GM18517 (cell line): Measurements from ENCODE around the gene PRMT1.

Experiments used
- ATAC-seq: cut with Tn5 transposase; IDR thresholded peaks from one replicate; pipeline ENCODE4 v1.9.1; 2021; ENCODE audit warnings: mild to moderate bottlenecking, moderate library complexity; ENCODE audit not compliant: unreplicated experiment

Gene PRMT1

DNA sequence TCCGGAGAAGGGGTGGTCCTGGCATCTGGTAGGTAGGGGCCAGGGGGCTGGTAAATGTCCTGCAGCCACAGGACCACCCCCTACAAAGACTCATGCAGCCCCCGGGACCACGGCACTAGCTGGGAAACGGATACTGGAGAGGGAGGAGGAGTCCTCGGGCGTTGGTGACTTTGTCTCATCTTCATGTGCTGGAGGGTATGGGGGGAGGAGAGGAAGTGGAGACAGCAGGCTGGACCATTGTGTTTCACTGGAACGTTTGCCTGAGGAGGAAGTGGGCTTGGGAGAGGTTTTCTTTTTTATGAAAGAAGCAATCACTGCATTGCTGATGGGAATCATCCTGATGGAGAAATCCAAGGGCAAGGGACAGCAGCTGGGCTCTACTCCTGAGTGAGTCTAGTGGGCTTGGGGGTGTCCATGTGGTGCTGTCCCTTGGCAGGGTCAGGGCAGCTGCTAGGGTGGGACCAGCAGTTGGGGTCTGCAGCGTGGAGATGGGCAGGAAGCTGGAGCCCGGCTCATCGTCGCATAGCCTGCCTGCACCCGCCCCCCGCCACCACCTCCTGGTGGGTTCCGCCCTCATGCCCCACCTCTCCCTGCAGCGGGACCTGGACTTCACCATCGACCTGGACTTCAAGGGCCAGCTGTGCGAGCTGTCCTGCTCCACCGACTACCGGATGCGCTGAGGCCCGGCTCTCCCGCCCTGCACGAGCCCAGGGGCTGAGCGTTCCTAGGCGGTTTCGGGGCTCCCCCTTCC, 10.7 kb downstream of the PRMT1 start:
- no peak for ATAC-seq

DNA sequence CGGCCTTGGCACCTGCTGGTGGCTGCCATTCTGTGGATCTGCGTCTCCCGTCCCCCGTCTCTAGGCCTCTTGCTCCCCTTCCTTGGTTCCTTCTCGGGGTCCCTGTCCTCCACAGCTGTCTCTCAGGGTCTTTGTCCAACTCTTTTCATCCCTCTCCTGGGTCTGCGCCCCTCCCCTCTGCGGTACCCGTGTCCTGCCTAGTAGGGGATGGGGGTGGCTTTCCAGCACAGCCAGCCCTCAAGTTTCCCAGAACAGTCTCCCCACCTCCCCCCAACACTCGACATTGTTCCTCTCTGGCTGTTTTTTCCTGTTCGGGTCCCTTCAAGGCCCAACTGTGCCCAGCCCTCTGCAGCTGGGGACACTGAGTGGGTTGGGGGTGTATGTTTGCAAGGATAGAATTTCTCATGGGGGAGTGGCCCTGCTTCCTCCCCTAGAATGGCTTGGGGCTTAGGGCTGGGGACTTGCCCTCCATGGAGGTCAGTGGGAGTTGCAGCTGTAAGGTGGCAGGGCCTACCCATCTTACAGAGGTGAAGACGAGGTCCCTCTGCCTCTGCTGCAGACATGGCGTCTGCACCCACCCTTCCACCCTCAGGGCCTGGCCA, 11.6 kb downstream of the PRMT1 start:
- ATAC-seq, result no peak

DNA sequence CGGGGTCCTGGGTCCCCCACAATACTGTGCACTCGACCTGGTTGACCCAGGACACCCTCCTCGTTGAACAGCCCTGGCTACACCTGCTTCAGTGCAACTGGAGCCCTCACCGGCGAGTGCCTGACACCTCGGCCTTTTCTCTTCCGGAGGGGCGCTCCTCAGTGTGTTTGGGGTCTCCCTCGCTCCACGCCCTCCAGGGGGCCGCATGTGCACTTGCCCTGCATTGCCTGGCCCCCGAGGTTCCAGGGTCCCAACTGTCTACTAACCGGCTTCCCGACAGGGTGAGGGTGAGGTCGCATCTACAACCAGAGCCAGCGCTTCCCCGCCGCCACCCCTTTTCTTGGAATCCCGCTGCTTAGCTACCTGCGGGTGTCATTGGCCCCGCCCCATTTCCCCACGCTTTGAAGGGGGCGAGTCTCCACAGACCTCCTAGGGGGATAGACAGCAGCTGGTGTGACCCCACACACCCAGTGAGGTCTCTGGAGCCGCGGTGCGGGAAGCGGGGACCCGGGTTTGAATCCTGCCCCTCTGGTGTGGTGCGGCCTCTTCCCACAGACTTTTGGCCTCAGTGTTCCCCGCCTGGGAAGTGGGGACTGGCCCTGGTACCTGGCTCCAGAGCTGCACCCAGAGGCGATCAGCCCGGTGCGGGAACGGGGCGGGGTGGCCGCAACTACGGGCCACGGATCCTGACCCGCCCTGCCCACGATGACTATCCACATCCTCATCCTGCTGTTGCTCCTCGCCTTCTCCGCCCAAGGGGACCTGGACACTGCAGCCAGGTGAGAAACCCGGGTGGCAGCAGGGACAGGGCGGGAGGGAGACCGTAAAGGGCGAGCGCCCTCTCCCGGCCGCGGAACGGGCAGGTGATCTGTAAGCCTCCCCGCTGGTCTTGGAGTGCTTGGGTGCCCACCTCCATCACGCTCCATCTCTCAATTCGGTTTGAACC, 12.3 kb downstream of the PRMT1 start, which contains the start of gene ADM5:
TSS of gene ADM5 (plus strand) at position 462 of the 946 bp plus-strand sequence. CDS start at position 706, 244 bp downstream.
- no peak for ATAC-seq

DNA sequence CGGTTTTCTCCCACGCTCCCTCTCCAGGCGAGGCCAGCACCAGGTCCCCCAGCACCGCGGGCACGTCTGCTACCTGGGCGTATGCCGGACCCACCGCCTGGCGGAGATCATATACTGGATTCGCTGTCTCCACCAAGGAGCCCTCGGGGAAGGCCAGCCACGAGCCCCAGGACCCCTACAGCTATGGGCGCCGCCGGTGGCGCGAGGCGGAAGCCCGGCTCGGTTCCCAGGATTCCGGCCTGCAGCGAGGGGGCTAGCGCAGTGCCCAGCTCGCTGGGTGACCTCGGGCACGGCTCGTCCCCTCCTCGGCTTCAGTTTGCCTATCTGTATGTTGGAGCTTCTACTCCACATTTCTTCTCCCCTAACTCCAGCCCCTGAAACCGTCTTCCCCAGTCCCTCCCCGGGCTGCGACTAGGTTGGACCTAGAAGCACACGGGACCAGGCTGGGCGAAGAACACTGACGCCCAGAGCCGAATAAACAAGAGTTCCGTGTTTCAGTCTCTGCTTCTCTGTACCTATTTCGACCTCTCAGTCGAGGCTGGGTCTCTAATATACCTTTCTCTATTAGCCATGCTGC, 13.1 kb downstream of the PRMT1 start:
- ATAC-seq, result no peak

DNA sequence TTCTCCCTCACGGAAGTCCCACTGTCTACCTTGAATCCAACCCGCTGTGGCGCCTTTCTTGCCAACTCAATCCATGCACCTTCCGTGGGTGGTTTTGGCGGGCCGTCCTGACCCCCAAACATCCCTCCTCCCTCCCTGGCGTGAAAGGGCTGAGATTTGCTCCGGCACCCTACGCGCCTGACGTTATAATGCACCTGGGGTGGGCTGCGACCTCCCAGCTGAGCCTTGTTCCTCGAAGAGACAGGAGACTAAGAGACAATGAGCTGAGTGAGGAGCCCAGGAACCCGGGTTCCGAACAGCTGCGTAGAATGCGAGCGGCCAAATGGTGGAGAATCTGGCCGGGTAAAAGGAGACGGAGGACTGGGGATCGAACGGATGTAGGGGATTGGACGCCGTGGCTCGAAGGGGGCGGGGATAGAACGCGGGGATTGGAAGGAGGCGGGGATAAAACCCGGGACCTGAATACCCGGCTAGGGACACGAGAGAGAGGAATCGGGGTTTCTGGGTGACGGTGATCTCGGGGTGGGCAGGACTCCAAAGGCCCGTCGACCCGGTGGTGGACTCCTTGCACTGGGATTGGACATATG, 13.7 kb downstream of the PRMT1 start, which contains the start of gene CPT1C:
TSS of gene CPT1C (plus strand) at position 461 of the 587 bp plus-strand sequence. CDS start 1,137 bp downstream, outside the sequence.
- ATAC-seq, result no peak

DNA sequence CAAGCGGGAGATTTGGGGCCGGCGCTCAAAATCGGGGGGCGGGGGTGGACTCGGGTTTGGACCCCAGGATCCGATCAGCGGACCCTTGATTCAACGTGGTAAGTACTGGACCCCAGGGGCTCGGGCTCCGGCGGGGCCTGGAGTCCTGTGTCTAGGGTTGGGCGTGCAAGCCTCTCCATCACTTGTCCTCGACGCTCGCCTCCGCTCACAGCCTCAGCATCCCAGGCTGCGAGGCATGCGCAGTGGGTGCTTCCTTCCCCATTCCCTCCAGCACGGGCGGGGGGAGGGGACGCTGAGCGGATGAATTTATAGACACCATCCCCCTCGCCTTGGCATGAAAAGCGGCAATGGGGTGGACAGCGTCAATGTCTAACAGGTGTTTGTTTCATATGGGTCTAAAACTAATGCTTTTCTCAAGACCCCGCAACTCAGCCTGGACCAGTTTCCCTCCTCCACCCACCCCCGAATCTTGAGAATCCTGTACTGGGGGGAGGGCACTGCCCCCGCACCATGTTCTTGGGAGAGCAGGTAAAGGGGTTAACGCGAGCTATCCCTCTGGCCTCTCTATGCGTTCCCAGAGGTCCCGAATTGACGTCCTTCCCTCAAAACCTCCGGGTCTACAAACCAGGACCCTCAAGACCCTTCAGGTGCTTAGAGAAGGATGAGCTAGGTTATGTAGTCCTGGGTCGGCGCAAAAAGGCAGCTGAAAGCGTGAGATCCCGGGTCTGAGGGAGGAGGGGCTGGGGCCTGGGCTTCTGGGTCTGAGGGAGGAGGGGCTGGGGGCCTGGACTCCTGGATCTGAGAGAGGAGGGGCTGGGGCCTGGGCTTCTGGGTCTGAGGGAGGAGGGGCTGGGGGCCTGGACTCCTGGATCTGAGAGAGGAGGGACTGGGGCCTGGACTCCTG, 14.4 kb downstream of the PRMT1 start:
- ATAC-seq, result no peak

DNA sequence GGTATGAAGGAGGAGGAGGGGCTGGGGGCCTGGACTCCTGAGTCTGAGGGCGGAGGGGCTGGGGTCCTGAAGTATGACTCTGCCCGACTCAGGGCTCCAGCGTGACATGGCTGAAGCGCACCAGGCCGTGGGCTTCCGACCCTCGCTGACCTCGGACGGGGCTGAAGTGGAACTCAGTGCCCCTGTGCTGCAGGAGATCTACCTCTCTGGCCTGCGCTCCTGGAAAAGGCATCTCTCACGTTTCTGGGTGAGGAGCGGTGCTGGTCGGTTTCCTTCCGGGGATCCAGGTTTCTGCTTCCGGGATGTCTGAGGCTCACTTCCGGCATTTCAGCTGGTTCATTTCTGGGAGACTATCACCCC, 15.1 kb downstream of the PRMT1 start:
- no peak for ATAC-seq

DNA sequence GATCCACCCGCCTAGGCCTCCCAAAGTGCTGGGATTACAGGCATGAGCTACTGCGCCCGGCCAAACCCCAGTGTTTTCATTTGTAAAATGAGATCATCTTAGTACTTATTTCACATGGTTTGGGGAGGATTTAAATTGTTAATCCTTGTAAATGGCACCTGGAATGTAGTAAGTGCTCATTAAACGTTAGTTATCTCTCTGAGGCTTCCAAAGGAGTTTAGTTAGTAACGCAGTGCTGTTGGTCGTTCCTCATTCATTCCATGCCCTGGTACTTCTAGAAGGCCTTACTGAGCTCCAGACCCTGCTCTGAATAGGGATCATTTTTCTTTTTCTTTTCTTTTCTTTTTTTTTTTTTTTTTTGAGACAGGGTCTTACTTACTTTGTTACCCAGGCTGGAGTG, 19.0 kb downstream of the PRMT1 start:
- ATAC-seq, result no peak

DNA sequence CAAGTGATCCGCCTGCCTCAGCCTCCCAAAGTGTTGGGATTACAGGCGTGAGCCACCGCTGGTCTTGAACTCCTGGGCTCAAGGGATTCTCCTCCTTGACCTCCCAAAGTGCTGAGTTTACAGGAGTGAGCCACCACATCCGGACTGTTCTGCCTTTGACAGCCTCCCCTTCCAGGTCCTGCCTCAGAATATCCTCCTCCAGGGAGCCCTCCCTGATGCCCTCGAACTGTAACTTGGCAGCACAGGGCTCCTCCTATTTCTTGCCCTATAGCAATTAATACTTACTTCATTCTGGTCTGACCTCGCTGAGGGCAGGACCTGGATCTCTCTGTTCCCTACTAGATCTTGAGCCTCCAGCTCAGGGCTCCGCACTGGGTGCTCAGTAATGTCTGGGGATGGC, 19.8 kb downstream of the PRMT1 start:
- no peak for ATAC-seq

DNA sequence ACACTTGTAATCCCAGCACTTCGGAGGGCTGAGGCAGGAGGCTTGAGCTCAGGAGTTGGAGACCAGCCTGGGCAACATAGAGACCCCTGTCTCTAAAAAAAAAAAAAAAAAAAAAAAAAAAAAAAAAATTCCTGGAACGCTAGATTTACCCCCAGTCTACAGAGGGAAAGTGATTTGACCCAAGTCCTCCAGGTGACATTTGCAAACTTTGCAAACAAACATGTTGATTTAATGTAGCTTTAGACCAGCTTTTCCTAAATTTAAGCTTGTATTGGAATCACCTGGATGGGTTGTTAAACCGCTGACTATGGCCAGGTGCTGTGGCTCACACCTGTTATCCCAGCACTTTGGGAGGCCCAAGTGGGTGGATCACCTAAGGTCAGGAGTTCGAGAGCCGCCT, 22.3 kb downstream of the PRMT1 start:
- ATAC-seq, result no peak

DNA sequence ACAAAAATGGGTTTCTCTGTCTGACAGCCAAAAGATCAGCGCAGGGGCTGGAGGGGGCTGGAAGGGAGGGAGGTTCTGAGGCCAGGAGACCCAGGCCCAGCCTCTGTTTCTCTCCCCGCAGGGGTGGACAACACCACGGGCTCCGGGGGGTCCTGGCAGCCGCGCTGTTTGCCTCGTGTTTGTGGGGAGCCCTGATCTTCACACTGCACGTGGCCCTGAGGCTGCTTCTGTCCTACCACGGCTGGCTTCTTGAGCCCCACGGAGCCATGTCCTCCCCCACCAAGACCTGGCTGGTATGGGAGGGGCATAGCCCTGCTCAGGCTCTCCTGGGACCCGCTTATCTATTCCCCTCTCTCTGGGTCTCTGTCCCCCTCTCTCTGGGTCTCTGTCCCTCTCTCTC, 23.5 kb downstream of the PRMT1 start:
- ATAC-seq, result no peak

DNA sequence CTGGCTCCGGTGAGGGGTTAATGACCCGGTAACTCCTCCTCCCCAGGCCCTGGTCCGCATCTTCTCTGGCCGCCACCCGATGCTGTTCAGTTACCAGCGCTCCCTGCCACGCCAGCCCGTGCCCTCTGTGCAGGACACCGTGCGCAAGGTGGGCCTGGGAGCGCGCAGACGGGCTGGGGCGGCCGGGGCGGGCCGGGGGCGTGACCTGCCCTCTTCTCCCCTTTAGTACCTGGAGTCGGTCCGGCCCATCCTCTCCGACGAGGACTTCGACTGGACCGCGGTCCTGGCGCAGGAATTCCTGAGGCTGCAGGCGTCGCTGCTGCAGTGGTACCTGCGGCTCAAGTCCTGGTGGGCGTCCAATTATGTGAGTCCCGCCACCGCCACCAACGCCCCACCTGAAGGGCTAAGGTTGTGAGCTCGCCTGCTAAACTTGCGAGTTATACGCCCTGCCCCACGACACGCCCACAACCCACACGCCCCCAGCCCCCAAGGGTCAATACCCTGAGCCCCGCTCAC, 24.3 kb downstream of the PRMT1 start:
- no peak for ATAC-seq

DNA sequence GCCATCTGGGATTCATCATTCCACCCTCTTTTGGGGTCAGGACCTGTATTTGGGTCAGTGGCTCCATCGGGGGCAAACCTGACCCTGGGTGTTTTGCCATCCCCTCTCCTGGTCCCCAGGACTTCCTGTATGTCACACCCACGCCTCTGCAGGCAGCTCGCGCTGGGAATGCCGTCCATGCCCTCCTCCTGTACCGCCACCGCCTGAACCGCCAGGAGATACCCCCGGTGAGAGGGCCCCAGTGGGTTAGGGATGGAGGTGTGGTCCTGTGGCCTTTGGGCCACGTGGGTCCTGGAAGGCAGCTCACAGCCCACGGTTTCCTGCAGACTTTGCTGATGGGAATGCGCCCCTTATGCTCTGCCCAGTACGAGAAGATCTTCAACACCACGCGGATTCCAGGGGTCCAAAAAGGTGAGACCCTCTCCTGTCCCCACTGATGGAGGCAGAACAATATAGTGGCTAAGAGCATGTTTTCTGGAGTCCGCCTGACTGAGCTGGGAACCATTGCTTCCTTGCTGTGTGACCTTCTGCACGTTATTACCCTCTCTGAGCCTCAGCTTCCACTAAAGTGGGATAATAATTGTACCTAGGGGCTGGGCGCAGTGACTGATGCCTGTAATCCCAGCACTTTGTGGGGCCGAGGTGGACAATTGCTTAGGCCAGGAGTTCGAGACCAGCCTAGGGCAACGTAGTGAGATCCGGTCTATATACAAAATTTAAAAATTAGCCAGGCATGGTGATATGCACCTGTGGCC, 28.0 kb downstream of the PRMT1 start:
- no peak for ATAC-seq

DNA sequence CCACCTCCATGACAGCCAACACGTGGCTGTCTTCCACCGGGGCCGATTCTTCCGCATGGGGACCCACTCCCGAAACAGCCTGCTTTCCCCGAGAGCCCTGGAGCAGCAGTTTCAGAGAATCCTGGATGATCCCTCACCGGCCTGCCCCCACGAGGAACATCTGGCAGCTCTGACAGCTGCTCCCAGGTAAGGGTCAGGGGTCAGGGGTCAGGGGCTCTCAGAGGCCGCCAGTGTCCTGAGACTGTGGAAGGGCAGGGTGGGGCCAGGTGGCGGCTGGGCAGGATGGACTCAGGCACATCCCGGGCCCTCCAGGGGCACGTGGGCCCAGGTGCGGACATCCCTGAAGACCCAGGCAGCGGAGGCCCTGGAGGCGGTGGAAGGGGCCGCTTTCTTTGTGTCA, 28.8 kb downstream of the PRMT1 start:
- no peak for ATAC-seq

DNA sequence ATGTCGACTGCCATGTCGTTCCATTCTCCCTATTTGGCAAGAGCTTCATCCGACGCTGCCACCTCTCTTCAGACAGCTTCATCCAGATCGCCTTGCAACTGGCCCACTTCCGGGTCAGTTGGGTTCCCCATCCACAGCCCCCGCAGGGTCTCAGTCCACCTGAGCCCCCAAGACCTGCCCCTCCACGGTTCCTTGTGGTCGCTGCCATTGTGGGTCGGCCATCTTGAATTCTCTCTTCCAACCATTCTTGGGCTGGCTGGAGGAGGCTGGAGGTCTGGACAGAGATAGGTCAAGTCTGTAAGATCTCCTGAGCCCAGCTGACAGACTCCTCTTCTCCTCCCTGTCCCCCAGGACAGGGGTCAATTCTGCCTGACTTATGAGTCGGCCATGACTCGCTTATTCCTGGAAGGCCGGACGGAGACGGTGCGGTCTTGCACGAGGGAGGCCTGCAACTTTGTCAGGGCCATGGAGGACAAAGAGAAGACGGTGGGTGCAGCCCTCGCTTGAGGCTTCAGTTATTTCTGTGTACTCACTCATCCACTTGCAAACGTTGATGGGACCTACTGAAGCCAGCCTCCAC, 33.4 kb downstream of the PRMT1 start:
- ATAC-seq, result no peak

DNA sequence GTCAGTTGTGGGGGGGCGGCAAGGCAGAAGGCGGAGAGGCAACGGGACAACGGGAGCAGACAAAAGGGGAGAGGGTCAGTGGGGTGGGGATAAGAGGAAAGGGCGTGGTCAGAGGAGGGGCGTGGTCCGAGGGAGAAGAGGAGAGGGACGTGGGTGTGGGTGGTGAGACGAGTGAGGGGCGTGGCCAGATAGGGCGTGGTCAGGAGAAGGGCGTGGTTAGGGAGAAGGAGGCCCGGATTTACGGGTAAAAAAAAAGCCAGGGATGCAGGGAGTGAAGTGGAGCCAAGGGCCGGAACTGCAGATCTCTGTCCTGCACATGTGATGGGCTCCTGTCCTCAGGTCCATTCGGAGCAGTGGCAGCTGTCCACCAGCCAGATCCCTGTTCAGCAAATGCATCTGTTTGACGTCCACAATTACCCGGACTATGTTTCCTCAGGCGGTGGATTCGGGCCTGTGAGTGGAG, 35.4 kb downstream of the PRMT1 start:
- ATAC-seq, result no peak

DNA sequence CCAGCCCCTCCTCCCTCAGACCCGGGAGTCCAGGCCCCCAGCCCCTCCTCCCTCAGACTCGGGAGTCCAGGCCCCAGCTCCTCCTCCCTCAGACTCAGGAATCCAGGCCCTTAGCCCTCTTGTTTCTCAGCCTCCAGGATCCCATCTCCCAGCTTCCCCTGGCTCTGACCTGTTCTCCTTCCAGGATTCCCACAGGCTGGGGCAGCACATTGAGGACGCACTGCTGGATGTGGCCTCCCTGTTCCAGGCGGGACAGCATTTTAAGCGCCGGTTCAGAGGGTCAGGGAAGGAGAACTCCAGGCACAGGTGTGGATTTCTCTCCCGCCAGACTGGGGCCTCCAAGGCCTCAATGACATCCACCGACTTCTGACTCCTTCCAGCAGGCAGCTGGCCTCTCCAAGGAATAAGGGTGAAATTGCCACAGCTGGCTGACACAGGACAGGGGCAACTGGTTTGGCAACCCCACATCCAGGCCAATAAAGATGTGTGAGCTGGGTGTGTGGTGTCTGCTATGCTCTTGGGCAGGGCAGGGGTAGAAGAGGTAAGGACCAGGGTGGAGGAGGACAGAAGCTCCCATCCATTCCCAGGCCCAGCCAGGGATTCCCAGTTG, 36.3 kb downstream of the PRMT1 start:
- no peak for ATAC-seq

DNA sequence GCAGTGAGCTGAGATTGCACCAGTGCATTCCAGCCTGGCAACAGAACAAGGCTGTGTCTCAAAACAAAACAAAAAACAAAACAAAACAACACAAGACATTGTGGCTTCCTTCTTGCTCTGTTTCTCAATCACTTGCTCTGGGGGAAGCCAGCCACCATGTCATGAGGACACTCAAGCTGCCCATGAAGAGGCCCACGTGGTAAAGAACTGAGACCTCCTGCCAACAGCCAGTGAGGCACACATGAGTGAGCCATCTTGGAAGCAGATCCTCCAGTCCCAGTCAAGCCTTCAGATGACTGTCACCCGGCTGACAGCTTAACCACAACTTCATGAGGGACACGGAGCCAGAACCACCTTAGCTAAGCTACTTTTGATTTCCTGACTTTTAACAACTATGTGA, 39.1 kb downstream of the PRMT1 start:
- no peak for ATAC-seq
